GM19467 (cell line): ENCODE results near the gene CXCL11.
"Not testable (repeated sequence)": the region's sequence is repeated elsewhere in the genome, so short reads cannot be mapped to it uniquely, and the experiment has no call there.

Experiments
- ATAC-seq: cut with Tn5 transposase; IDR thresholded peaks from one replicate; pipeline ENCODE4 v1.9.1; 2021; ENCODE audit warnings: mild to moderate bottlenecking, moderate library complexity; ENCODE audit not compliant: unreplicated experiment

The CXCL11 gene

DNA sequence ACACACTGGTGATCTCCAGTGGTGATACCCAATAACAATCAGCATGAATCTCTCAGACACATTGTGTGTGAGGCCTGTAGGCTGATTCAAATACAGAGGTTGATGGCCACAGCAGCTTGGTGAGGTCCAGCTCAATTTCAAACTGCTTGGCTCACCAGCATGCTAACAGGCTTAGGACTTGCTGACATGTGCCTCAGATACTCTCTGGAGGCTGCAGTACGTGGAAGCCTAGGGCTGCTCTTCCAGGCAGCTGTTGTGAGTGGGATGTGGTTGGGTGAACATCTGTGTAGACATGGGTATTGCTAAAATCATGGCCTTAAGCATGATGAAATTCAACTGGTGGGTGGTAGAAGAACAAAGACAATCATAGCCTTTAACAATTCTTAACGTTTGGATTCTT, 32.8 kb downstream of the CXCL11 start:
- no peak for ATAC-seq

DNA sequence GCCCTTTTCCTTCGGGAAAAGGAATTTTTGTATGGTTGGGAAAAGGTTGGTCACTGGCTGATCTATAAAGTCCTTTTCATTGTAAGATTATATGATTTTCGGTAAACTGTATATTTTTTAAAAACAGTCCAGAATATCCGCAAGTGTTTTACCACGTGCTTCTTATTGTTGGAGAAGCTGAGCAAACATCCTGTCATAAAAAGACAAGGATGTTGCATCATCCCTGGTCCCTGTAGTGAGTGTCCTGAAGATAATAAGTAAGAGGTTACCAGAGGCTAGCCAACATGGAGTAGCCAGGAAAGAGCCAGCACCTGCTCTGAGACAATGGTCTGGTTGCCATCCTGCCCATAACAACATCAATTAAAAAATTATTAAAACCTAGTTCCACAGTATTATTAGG, 33.7 kb downstream of the CXCL11 start:
- no peak for ATAC-seq

- no peak for ATAC-seq
These were observed 34.2 kb downstream of the CXCL11 start for GRCh38 chr4:76001700-76002099.

DNA sequence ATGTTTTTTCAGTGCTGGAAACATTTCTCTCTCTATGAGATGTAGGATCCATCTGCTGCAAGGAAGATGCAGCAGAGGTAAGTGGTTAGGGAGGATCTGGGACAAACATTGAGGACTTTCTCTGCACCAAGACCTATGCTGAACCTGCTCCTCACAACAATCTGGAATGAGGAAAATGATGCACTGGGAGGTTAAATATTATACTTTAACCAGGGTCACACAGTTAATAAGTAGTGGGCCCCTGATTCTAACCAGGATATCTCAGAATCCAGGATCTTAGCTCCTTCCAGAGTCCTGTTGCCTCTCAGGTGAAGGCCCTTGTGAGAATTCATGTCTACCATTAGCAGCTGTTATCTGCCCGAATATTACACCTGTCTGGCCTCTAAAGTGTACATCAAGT, 35.6 kb downstream of the CXCL11 start:
- no peak for ATAC-seq

GRCh38 chr4:75998525-75999147, 37.2 kb downstream of the CXCL11 start:
- ATAC-seq, result not testable (repeated sequence)

GRCh38 chr4:75997946-75998345, 37.9 kb downstream of the CXCL11 start:
- ATAC-seq, result no peak

DNA sequence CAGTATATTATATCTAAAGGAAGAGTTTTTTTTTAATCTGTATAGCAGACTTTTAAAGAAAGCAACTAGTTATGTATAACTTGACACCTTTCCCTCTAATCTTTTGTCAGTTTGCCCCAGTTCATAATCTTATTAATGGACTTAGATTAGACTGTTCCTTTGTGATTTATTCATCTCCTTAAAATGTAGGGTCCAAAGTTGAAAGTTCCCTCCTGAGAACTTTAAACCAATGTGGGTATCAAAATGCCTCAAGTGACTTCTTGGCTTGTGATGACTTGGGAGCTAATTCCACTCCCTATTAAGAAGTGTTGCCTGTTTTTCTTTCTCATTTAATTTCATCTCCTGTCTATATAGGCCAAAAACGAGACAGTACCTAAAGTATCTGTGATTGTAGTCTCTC, 38.8 kb downstream of the CXCL11 start:
- ATAC-seq, result no peak

DNA sequence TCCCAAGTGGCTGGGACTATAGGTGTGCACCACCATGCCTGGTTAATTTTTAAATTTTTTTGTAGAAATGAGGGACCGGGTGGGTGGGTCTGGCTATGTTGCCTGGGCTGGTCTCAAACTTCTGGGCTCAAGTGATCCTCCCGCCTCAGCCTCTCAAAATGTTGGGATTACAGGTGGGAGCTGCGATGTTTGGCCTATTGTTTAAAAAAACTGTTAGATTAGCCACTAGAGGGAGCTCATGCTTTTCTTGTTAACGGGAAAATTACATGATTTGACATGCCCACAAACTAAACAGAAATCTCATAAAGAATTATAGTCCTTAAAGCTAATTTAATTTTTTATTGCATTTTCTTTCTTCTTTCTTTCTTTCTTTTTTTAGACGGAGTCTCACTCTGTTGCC, 40.1 kb downstream of the CXCL11 start:
- ATAC-seq, result no peak

- ATAC-seq, result no peak
These were observed 43.4 kb downstream of the CXCL11 start for GRCh38 chr4:75992462-75992861.

- no peak for ATAC-seq
These were observed 45.9 kb downstream of the CXCL11 start for GRCh38 chr4:75989846-75990528.

DNA sequence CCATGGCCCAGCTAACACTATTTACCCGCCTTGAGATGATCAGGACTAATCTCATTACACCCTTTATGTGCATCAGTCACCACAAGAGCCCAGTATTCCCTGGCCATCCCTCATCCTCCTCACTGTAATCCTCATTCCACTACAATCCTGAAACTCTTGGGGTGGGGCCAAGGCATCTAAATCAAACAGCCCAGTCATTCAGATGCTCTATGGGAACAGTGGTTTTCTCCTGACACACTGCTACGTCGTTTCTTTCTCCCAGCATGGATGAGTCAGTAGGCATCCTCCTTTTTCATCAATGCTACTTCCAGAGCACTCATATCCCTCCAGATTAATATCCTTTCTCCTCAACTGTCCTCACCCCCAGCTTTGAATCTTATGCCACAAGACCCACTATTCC, 50.8 kb downstream of the CXCL11 start:
- no peak for ATAC-seq
